HG02759 (cell line): ENCODE results near the gene OSBPL7.
A peak's percentile ranks its signal among the peaks of the same experiment; 100 is the strongest.

Experiments
- ATAC-seq: cut with Tn5 transposase; IDR thresholded peaks from one replicate; pipeline ENCODE4 v1.9.1; 2021; ENCODE audit warnings: mild to moderate bottlenecking, moderate library complexity; ENCODE audit not compliant: unreplicated experiment

Gene OSBPL7

DNA sequence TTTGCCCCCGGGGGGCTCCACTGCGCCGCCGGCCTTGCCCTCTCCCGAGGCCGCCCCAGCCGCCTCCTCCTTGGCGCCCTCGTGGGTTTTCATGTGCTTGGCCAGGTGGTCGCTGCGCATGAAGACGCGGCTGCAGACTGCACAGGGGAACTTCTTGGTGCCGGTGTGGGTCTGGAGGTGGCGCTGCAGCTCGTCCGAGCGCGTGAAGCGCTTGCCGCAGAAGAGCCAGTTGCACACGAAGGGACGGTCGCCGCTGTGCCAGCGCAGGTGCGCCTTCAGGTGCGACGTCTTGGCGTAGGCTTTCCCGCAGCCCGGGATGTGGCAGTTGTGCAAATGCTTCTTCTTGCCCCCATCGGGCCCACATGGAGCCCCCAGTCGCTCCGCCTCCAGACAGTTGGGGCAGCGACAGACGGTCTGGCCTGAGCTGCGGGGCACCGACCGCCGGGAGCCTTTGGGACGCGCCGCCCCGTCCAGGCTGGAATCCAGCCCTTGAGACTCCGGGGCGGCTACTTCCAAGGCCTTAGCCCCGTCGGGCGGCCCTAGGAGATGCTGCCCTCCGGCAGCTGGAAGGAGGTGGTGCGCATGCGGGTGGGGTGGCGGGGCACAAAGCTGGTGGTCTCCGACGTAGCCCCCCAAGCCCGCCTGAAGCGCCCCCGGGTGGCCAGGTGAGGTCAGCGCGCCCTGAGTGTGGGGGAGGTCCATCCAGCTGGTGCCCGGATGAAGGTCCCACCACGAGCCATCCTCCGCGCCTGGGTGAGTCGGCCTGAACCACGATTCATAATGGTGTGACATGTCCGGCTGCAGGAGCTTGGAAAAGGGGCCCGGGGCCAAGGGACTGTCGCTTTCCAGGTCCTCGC, 26.0 kb upstream of the OSBPL7 start:
- ATAC-seq: no peak

DNA sequence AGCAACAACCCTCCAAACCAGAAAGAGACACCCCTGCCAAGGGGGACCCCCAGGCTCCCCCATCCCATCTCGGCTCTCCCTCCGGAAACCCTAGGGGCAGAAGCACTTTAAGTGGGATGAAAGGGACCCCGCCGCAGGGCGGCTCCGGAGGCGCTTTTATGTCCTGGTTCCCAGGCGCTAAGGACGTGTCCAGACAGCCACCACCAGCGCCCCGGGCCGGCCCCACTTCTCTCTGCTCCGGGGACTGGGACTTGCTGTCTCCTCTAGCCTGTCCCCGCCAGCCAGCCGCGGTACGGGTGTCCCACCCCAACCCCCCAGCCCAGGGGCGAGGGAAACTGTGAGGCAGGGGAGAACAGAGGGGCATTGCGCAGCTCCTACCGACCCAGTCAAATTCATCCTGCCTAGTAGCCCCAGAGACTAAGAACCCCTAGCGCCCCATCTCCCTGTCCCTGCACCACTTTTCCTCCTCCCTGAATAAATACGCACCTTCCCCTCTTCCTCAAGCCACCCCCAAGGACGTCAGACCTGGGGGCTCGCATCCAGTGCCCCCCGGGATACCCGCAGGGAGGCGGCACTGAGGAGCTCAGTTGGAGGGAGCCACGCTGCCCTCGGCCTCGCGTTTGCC, 25.2 kb upstream of the OSBPL7 start:
- ATAC-seq: no peak

DNA sequence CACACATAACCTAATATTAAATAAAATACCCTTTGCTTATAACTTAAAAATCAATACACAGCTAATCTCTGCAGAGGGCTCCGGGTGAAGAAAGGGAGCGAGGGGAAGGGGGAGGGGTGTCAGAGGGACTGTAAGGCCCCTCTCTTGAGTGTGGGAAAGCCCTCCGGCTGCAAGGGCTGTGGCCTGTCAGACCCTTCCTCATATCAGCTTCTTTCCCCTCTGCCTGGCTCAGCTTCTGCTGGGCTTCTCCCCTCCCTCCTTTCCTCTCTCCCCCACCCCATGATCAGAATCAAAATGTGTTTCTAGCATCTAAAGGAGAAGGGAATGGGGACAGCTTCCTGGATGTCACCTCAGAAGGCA, 24.1 kb upstream of the OSBPL7 start:
- no peak for ATAC-seq

DNA sequence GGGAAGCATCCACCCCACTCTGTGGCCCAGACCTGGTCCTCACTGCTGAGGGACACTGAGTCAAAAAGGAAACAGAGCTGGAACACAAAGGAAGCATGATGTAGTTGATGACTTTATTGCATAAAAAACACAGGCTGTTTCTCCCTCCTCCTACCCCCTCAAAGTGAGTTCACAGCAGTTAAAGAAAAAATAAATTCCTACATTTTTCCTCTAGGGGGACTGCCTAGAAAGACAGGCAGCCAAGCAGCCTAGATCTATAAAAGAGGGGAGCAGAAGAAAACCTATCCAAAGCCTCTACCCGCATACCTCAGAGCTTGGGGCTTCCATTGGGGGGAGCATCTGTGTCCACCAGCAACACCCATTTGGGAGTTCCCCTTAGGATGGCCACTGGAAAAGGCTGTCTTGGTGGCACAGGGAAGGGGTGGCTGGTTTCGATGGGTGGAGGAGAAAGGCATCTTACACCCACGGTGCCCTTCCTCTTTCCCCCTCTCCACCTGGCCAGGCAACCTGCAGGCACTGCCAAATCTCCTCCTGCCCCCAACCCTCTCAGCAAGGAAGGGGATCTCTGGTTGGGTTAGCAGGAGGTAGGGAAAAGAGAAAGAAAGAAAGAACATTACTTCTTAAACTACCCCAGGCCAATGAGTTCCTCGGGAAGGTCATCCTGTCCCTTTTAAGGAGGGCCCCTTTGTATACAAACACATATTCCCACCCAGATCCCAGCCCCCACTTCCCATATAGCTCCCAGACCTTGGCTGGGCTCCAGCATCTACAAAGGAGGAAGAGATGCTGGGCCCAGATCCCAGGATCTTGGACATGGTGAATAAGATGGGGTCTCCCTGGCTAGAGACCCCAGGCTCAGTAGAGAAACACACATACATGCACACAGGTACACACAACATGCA, 23.5 kb upstream of the OSBPL7 start:
- ATAC-seq: no peak

DNA sequence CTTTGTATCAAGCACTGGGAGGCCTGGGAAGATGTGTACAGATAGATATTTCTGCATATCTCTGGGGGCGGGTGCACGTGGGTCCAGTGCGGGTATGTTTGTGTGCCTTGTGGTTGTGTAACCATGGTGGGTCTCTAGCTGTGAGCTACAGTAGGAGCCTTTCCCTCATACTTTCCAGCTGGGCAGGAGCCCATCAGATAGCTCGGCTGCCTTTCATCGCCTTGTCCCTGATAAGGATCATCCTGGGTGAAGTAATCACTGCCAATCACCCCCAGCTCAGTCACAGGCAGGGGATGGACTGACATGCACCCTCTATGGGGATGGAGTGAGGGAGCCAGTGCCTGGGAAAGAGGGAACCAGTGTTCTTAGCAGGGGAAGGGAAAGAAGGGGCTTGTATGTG, 22.6 kb upstream of the OSBPL7 start:
- no peak for ATAC-seq

DNA sequence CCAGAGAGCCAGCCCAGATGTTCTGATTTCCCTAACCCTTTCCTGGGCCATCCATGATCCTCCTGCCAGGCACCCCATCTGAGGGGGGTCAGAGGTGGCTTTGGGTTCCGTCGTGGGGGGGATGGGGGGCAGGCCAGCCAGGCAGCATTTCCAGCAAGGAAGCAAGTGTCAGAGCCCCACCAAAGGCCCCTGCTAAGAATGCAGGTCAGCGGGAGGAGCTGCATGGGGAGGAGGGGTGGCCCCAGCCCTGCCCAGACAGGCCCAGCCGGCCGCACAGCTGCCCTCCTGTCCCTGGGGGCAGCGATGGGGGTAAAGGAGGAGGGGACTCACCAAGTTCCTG, 21.8 kb upstream of the OSBPL7 start:
- ATAC-seq: no peak

DNA sequence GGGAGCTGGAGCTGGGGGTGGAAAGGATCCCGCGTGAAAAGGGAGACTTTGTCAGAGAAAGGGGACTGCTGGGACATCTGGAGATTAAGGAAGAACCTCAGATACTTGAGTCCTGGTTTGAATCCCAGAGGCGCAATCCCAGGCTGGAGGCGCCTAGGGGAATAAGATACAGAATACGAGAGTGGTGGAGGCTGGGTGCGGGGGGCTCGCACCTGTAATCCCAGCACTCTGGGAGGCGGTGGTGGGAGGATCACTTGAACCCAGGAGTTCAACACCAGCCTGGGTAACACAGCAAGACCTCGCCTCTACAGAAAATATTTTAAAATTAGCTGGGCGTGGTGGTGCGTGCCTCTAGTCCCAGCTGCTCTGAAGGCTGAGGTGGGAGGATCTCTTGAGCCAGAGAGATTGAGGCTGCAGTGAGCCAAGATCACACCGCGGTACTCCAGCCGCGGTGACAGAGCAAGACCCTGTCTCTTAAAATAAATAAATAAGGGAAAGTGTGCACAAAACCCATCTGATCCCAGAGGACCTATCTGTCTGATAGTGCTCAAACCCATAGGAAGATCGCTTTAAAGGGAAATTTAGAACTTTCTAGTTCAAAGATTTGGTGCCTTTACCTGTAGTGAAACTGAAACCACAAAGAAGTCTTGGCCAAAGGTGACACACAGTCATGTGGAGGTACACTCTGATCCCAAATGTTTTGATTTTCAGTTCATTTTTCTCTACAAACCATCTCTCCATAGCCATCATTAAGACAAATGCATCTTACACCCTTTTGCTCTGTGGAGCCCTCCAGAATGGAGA, 20.1 kb upstream of the OSBPL7 start:
- ATAC-seq: no peak

DNA sequence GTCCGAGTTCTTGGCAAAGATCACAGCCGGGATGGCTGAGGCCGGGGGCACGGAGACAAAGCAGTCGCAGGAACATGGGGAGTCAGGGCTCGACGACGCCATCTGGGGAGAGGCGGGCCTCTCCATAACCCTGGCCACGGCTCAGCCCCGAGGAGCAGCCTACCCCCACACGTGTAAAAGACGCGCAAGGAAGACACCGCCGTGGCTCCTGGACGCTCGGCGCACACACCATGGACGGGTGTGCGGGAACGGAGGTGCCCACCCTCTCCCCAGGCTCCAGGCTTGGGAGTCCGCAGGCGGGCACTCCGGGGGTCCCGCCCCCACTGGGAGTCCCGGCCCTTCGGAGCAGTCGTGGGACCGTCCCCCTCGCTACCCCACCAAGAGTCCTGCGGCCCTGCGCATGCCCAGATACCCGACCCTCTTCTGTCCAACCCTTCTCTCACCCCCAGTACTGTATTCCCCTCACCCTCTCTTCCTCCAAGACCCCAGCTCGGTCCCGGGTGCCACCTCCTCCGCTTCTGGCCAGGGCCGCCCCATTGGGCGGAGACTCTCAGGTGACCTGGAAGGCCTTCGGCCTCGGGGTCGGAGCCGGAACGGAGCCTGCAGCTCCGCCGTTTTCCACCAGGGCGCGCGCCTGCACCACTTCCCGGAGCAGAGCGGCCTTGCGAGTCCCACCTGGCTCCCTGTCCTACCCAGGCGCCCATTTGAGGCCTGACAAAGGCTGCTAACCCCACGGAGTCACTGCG, 19.3 kb upstream of the OSBPL7 start, which contains the start of gene SCRN2:
SCRN2 (minus strand) TSS at position 532 of the 746 bp plus-strand sequence; CDS start at position 102, 430 bp downstream.
- ATAC-seq: peak; percentile 85

DNA sequence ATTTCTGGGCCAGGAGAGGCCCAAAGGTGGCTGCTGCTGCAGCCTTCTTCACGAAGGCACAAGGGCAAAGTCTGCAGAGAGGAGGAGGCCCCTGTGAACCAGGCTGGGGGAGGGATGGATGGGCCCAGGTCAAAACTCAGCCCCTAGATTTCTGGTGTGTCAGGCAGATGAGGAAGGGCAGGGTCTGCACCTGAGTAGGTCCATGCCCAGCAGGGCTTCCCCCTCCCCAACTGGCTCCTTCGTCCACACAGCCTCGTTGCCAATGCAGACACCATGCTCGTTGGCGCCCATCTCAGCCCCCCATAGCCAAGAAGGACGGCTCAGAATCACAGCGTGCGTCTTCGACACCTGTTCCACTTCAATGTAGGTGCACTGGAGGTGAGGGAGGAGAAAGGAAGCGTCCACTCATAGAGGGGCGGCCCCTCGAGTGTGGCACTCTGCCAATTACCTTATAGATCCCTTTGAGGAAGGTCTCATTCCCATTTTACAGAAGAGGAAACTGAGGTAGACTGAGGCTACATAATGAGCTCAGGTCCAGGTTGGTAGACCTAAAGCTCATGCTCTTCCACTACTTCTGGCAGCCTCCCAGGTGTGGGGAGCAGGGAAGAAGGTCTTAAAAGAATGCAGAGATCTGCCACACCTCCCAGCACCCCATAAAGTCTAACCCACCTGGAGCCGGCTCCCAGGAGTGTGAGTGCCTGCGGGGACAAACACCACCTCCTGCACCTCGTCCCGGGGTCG, 18.6 kb upstream of the OSBPL7 start:
- ATAC-seq: no peak

DNA sequence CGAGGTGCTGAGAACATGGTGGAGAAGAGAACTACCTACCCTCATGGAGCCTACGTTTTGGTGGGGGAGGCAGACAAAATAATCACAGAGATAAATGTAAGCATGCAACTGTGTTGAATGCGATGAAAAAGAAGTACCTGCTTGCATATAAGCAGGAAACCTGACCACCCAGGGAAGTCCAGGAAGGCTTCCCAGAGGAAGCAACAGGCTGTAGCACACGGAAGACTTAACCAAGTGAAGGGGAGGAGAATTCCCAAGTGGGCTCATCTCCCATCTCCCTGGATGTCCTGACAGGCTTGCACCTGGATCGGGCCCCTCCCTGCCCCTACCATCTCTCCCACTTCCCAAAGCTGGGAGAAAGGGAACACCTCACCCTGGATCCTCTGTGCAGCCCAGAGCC, 17.5 kb upstream of the OSBPL7 start:
- no peak for ATAC-seq

DNA sequence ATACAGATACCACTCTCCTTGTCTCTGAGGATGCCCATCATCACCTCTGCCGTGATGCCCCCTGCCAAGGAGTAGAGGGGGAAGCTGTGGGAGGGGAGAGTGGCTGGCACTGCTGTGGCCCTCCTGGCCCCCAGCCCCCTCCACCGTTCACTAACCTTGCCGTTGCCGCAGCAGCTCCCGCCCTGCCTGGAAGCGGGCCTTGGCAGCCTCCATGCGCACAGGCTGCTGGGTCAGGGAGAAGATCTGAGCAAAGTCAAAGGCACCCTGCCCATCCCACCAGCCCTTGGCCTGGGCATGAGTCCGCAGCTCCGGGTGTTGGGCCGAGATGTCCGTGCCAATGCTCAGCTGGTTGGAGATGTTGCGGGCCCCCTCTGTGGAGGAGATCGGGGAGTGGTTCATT, 17.0 kb upstream of the OSBPL7 start:
- ATAC-seq: no peak

DNA sequence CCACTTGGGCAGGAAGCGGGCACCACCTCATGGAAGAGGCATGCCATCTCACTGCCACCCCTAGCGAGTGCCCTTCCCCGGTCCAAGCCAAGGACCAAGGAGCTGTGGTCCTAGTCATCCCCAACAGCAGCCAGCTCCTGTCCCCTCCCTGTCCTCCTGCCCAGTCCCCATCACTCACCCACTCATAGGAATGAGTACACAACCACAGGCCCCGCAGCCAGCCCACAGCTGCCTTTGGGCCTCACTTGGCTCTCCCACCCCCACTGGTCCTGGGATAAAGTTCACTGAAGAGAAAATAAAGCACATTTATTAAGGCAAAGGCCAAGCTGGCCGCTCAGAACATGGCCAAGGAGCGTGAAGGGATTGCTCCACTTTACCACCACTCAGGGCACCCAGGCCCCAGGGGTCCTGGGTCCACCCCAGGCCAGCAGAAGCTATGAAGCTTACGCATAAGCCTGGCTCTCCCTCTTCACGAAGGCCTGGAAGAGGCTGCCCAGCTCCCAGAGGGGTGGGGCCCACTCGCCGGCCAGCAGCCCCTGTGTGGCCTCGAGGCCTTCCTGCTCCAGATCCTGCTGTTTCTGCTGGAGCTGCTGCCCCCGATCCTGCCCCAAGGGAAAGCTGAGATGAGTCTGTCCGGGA, 15.9 kb upstream of the OSBPL7 start:
- no peak for ATAC-seq

DNA sequence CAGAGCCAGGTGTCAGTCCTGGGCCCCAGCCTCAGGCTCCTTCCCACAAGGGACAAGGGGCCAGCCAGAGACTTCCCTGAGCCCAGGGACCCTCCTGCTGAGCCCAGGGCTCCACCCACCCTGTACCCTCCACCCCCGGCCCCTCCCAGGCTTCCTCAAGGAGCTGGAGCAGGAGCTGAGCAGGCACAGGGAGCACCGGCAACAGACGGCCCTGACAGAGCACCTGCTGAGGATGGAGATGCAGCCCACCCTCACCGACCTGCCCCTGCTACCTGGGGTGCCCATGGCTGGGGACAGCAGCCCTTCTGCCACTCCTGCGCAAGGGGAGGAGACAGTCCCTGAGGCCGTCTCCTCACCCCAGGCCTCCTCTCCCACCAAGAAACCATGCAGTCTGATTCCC, 15.0 kb upstream of the OSBPL7 start:
- no peak for ATAC-seq

DNA sequence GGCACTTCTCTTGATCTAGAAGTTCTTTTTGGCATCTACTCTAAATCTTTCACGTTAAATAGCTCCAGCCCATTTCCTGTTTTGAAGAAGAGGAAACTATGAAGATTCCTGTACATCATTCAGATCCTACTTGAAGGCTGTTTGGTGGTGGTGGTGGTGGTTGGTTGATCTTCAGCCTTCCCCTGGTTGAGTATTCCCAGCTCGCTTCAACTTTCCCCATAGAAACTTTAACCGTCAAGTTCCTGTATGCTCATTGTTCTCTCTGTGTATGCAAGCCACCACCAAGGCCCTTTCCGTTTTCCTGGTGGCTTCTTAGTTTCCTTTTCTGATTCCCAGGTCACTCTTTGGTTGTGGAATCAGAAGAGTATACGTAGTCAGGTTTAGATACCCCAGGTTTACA, 13.2 kb upstream of the OSBPL7 start:
- ATAC-seq: no peak

DNA sequence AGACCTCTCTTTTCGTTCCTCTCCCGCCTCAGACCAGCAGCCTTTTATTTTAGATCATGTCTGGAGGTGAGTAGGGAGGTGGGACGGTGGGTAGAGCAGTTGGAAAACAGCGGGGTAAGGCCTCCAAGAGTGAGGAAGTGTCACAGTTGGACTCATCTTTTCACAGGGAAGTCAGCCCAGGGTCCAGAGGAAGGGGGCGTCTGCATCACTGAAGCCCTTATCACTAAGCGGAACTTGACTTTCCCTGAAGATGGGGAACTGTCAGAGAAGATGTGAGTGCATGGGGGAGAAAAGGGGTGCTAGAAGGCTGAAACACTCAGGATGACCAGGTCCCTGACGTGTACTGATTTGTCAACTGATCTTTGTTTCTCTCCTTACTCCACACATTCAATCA, 10.3 kb upstream of the OSBPL7 start:
- no peak for ATAC-seq

DNA sequence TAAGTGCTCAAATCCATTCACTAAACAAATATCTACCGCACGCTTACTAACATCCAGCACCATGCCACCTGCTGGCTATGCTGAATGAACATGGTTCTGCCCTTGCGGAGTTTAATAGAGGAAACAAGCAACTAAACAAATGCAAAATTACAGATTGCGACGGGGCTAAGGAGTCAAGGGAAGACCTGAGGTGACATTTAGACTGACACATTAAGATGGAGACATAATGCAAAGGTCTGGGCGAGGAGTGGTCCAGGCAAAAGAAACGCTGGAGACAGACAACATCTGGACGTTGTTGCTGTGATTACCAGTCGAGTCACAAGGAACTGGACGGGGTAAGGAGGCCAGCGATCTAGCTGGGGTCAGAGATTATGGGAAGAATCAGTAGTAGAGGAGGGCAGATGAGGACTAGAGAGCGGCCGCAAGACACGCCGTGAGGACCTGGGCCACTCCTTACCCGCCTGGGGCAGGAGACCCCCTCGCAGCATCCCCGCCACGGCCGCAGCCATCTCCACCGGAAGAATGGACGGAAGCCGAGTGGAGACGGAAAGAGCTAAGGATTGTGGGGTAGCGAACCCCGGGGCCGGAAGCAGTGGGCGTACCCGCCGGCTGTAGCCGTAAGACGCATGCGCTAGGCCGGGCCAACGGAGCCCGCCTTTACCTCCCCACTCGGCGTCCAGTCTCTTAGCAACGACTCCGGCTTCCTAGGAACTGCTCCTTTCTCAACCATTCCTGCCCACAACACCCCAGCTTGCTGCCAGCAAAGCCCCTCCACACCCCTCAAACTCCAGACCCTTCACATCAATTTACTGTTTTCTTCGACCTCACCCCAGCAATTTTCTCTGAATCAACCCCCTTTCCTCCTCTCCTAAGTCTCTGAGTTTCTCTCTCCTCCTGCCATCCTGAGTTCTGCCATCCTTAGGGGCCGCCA, 9.7 kb upstream of the OSBPL7 start, which contains the start of the genes LRRC46 and MRPL10:
LRRC46 (plus strand) TSS at position 668 of the 931 bp plus-strand sequence. CDS start 320 bp downstream, outside the sequence.
MRPL10 (minus strand) TSS at position 539 of the 931 bp plus-strand sequence; CDS start at position 509, 30 bp downstream.
- ATAC-seq: peak; percentile 90

DNA sequence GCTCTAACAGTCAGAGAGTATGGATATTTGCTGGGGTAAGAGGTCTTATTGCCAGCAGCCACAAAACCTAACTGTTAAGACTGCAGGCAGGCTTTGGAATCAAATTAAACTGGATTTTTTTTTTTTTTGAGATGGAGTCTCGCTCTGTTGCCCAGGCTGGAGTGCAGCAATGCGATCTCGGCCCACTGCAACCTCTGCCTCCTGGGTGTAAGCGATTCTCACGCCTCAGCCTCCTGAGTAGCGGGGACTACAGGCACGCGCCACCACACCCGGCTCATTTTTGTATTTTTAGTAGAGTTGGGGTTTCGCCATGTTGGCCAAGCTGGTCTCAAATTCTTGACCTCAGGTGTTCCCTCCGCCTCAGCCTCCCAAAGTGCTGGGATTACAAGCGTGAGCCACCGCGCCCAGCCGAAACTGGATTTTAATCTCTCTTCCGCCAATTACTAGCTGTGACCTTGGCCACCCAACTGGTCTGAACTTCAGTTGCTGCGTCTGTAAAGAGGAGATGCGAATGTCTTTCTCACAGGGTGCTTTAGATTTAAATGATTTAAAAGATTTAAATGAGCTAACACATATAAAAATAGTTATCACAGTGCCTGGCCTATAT, 8.9 kb upstream of the OSBPL7 start:
- no peak for ATAC-seq
